GM08714 (cell line): ENCODE results near the gene FAM13A.

Experiments
- H3K4me3 ChIP-seq: fragments of 200-500 bp; sonication (Bioruptor generic); 2 replicates; pipeline ENCODE4 v1.5.1; 2014; ENCODE audit warnings: mild to moderate bottlenecking, low read length, inconsistent platforms
- ZNF274 ChIP-seq: IDR thresholded peaks from 2 replicates; pipeline ENCODE4 v1.6.1; 2012; ENCODE audit warnings: mild to moderate bottlenecking, low read depth, low read length

Gene FAM13A

DNA sequence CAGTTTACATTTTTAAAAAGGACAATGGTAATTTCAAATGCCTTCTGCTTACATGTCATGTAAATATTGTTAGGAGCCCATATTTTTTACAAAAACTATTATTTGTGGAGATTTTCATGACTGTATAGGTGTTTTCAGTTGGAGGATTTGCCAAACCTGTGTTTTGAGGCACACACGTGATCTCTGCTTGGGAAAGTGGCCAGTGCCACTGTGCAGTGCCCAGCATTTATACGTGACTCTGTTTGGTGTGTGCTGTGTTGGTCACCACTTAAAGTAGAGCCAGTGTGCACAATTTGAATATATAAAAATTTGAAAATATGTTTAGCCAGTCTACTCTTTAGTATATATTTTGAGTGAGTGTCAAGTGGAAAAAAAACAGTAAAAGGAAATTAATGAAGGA lies 332.6 kb downstream of the FAM13A start:
- H3K4me3 ChIP-seq: no peak overlapping the region
- no peak for TF ChIP-seq ZNF274

- no peak overlapping the region for H3K4me3 ChIP-seq
- TF ChIP-seq ZNF274: no peak
Observed at GRCh38 chr4:88722828-88723227, 334.2 kb downstream of the FAM13A start.

DNA sequence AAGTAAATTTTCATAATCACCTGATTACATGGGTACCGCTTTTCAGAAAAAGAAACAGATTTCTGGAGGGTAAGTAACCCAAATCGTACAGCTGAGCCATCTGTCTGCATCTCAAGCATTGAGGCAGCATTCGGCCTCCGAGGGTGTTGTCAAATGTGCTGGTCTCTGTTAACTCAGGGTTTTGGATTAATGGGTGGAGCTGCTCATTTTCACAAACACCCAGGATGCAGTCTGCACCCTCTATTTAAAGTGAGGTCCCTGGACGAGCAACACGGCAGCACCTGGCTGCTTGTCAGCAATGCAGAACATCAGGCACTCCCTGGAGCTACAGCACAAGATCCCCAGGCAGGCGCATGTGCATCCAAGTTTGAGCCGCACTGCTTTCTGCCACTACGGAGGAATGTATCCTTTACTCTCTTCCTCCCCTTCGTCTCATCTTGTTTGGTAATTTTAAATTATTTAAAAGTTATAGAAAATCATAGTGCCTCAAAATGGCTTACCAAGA lies 334.7 kb downstream of the FAM13A start:
- TF ChIP-seq ZNF274: no peak
- no peak overlapping the region for H3K4me3 ChIP-seq

- TF ChIP-seq ZNF274: no peak
- no peak overlapping the region for H3K4me3 ChIP-seq
Observed at GRCh38 chr4:88720451-88721428, 336.2 kb downstream of the FAM13A start.

GRCh38 chr4:88719381-88719780 lies 337.6 kb downstream of the FAM13A start:
- TF ChIP-seq ZNF274: no peak

GRCh38 chr4:88718098-88718497 lies 338.9 kb downstream of the FAM13A start:
- no peak for TF ChIP-seq ZNF274
- no peak overlapping the region for H3K4me3 ChIP-seq

More at GRCh38 chr4:88719381-88719780, 337.6 kb downstream of the FAM13A start:
- no peak overlapping the region for H3K4me3 ChIP-seq

DNA sequence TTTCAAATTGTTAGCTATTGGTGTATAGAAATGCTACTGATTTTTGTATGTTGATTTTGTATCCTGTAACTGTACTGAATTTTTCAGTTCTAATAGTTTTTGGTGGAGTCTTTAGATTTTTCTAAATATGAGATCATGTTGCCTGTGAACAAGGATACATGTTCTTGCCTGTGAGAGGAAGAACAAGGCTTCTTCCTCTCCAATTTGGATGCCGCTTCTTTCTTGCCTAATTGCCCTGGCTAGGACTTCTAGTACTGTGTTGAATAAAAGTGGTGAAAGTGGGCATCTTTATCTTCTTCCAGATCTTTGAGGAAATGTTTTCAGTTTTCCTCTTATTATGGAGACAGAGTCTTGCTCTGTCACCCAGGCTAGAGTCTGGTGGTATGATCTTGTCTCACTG lies 343.2 kb downstream of the FAM13A start:
- no peak overlapping the region for H3K4me3 ChIP-seq
- no peak for TF ChIP-seq ZNF274

GRCh38 chr4:88709989-88710388 lies 347.0 kb downstream of the FAM13A start:
- TF ChIP-seq ZNF274: no peak

GRCh38 chr4:88706574-88706973 lies 350.4 kb downstream of the FAM13A start:
- H3K4me3 ChIP-seq: no peak overlapping the region
- no peak for TF ChIP-seq ZNF274

More at GRCh38 chr4:88709989-88710388, 347.0 kb downstream of the FAM13A start:
- no peak overlapping the region for H3K4me3 ChIP-seq

DNA sequence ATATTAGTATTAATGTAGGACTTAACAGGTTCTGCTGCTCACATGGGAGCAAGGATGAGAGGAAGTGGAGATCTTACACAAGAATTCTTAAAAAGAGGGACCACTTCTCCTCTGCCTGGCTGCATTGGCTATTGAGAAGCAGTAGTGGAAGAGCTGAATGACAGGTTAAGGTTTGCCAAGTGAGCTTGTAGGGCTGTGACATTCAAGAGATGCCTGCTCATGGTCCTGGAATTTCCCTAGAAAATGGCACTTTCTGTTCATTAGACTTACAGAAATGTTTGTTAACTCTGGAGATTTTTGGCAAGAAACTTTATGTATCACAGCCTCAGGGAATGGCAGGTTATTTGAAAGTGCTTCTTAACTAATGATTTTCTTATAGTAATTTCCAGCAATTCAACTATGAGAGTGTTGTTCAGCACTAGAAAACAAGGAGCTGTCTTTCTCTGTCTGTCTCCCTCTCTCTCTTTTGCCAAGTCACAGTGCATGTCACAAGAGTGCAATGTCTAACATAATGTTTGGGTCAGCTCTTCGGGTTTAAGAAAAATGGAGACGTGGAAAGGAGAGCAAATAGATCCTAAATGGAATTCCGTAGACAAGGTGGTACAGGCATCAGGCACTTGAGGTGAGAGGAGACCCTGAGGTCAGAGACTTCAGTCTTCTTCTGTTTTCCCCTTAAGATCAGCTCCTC lies 351.0 kb downstream of the FAM13A start:
- H3K4me3 ChIP-seq: no peak overlapping the region
- no peak for TF ChIP-seq ZNF274

- TF ChIP-seq ZNF274: no peak
- H3K4me3 ChIP-seq: no peak overlapping the region
Observed at GRCh38 chr4:88705223-88705622, 351.8 kb downstream of the FAM13A start.

DNA sequence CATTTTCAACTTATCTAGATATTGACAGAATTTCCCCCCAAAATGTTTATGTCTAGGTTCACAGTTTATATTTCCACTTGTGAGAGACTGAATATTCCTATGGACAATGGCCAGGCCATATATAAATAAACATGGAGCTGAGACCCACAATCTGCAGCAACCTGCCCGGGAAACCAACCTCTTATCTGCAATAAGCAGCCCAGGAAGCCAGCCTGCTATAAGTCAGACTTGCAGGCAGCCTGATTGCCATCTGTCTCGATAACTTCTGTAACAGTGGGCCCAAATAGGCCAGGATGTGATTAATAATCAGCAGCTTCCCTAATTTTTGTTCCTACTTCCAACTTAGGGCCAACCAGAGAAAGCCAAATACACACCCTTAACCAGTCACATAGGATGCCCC lies 354.2 kb downstream of the FAM13A start:
- no peak for TF ChIP-seq ZNF274

DNA sequence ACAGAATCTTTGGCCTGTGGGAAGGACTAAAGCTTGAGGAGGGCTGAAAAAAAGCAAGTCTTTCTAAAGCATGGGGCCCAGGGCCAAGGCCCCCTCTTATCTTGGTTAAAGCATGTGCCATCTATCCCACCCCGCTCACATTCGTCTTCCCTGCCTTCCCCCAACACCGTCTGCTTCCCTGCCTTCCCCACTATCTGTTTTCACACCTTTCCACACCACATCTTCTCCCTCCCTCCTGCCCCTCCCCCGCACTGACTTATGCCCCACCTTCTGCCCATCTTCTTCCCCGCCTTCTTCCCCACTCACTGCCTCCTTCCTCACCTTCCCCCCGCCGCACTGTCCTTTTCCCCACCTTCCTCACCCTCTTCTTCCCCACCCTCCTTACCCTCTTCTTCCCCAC lies 358.5 kb downstream of the FAM13A start:
- no peak for TF ChIP-seq ZNF274
- H3K4me3 ChIP-seq: no peak overlapping the region

More for the DNA sequence above, 354.2 kb downstream of the FAM13A start:
- H3K4me3 ChIP-seq: no peak overlapping the region

GRCh38 chr4:88697588-88698329 lies 359.2 kb downstream of the FAM13A start, which contains the start of gene NAP1L5:
NAP1L5 (minus strand) TSS chr4:88697829; CDS start chr4:88697754, 75 bp downstream.
- peak within 1 kb of the TSS; percentile 52; the same call in 1 of the 2 replicates for H3K4me3 ChIP-seq

More at GRCh38 chr4:88697588-88698329, 359.2 kb downstream of the FAM13A start, which contains the start of gene NAP1L5:
- TF ChIP-seq ZNF274: no peak
